NCI-H460 (cell line): ENCODE data around the gene DTNA. TPM values are rescaled to one million over a fixed set of nuclear protein-coding genes. Genes with fewer than 3 reads are reported as not detected.

Source experiments
- DNase-seq: peaks from one replicate; pipeline ENCODE4 v3.0.0-alpha.2; 2016; ENCODE audit warnings: low read depth; ENCODE audit errors: extremely low read depth
- total RNA-seq: library from RNA; depleted of rRNA; stranded (reverse); fragments of >200 nt; shearing (Covaris generic); gene quantifications from 2 replicates; pipeline ENCODE4 v1.2.3, GENCODE V29; 2014

DTNA gene
- total RNA-seq, 1 experiment from 2014 or later, result 6.3 TPM

DNA sequence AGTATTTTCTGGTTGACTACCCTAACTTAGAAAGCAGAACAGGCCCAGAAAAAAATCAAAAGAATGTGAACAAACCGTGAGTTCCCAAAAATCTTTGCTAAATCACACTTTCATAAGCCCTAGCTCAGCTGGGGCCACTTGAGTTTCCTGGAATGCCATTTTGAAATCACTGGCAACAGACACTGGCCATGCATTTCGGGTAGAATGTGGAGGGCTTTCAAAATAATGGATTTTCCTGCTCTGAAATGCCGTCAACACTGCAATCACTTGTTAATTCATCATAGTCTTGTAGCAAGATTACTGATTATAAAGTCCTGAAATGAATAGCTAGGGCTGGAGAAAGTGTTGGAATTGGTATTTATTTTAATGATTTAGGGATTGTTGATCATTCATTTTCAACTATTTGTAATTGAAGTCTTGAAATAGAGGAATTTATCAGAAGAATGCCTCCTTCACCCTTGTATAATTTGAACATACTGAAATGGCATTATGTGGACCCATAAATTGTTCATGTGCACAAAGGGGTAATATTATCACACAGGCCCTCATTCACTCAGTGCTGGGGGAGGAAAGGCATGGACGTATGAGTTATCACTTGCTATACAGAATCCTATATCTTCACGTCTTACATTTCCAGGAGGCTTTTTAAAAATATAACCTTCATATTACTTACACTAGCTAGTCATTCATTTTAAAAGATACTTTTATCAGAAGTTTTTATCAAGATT, 134.8 kb downstream of the DTNA start:
- DNase-seq, result no peak

GRCh38 chr18:34847408-34847807, 137.3 kb downstream of the DTNA start:
- no peak for DNase-seq

- no peak for DNase-seq
These were observed 138.1 kb downstream of the DTNA start for GRCh38 chr18:34848156-34848555.

- DNase-seq, result no peak
These were observed 138.6 kb downstream of the DTNA start for GRCh38 chr18:34848695-34849094.

DNA sequence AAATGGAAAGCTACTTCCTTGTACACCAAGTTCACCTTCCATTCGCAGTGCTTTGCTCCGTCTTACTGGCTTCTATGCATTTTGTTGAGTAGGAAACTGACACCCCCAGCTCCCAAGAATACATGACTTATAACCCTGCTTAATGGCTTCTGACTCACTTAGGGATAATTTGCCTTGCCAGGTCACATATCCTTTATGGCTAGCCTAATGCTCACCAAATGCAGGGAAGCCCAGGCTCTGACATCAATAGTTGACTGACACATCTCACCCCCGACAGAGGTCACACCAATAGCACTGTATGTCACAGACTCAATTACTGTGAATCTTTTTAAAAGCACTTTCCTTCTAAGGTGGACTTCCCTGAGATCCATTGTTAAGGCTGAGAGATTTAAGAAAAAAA, 147.2 kb downstream of the DTNA start:
- DNase-seq, result no peak

DNA sequence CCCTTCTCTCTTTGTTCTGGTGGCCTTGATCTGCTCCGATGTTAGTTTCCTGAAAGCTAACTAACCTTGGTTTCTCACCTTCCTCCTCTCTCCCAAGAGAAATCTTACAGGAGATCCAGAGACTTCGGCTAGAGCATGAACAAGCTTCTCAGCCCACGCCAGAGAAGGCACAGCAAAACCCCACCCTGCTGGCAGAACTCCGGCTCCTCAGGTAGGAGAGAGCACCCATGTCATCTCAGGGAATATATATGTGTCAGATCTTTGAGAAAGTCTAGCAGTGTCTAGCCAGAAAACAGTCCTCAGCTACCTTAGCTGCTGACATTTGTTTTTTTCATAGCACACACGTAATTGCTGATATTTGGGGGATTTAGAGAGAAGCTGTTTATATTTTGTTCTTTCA, 148.1 kb downstream of the DTNA start:
- DNase-seq, result no peak

DNA sequence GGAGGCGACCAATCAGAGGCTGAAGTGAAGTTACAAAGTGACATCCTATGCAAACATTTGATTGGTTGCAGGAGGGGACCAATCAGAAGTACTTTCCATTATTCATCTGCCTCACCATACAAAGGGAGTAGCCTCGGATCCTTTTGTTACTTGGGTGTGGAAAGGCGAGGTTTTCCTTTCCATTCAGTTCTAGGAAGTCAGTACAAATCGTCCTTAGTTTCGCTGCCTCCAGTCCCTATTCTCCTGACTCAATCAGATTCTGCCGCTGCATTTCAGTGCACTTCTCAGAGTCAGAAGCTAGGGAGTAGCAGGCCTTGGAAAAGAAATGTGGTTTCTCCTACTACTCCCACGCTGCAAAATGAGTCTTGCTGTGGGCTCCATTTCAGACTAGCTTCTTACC, 149.4 kb downstream of the DTNA start:
- DNase-seq, result no peak

GRCh38 chr18:34862561-34862960, 152.5 kb downstream of the DTNA start:
- DNase-seq, result no peak

GRCh38 chr18:34863702-34864101, 153.6 kb downstream of the DTNA start:
- no peak for DNase-seq

DNA sequence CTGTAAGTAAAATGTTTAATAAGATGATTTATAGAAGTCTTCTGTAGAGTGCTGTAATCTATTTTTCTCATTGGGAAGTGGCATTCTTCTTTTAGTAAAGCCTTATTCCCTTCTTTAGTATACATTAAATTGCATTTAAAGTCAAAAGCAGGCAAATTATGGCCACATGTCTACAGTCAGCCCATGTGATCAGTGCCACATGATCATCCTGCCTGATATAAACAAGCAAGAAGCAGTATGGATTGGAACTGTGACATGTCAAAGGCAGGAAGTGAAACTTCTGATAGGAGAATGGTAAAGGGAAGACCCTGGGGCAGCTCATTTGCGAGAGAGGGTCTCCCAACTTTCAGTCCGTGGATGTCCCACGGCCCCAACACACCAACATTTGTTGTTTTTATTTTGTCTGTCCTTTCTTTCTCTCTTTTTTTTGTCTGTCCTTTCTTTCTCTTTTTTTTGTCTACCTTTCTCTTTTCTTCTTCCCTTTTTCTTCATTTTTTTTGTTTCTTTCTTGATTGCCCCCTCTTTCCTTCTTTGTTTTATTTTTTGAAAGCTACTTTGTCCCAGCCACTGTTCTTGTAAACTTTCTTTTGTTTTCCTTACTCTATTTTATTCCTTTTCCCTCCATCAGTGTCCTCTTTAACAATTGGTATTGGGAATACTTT, 154.9 kb downstream of the DTNA start:
- no peak for DNase-seq

DNA sequence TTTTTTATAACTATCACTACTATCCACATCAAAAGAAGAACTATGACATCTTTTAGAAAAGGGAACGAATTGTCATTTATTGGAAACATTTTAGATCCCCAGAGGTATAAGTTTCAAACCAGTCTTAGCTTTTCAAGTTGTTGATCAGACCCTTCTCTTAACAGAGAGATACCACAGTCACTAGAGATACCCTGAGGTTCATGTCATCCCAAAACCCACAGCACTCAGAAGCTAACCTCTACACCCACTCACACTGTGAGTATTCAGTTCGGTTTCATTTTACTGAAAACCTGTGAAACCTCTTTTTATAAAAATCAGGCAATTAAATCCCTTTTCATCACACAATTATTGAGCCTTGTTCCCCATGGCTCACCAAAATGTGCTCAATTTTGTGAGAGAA, 156.2 kb downstream of the DTNA start:
- DNase-seq, result no peak

DNA sequence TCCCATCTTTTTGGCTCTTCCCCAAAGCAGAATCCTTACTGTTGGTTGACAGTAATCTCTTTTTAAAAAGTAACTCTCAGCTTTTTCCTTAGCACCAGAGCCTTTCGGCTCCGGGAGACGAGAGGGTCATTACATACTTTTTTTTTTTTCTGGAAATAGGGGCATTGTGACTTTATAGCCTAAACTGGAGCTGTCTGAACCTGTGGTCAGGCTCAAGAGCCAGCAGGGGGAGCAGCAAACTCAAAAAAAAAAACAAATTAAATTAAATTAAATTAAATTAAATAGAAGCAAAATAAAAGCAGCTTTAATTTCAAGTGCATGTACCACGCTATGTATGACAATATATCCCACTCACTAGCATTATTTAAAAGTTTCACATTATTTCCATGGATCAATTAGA, 156.6 kb downstream of the DTNA start:
- DNase-seq, result no peak

DNA sequence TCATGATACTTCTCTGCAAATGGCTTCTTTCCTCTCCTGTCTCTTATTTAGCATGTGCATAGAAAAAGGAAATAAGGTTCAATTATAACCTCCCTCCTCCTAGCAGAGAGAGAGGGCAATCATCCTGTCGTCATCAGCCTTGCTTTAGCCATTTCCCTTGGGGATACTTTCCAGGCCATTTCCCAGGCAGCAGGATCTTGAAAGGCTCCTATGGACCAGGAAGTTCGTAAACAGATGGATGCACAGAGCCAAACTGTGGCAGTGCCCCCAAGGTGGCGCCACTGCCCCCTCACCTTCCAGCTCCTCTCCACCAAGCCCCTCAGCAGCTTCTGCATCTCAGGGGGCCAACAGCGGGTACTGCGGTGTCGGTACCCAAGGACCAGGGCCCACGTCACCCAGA, 157.4 kb downstream of the DTNA start:
- DNase-seq, result no peak

GRCh38 chr18:34870555-34871310, 160.6 kb downstream of the DTNA start:
- DNase-seq, result no peak

DNA sequence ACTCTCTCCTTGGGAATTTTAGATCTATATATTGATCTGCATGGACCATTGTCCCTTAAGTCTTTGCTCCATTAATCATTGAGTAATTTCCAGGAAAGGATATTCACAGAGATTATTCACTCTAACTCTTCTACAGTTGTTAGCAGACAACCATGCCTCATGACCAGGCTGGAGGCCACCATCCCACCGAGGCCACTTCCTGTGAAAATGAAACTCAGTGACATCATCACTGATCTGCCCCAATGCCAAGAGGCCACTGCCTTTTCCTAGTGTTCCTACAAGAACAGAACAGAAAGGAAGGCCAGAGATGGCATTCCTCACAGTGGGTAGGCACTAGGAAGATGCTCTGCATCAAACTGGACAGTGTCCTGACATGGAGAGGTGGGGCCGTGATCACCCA, 161.3 kb downstream of the DTNA start:
- DNase-seq, result no peak

GRCh38 chr18:34872066-34872465, 162.0 kb downstream of the DTNA start:
- DNase-seq, result no peak

DNA sequence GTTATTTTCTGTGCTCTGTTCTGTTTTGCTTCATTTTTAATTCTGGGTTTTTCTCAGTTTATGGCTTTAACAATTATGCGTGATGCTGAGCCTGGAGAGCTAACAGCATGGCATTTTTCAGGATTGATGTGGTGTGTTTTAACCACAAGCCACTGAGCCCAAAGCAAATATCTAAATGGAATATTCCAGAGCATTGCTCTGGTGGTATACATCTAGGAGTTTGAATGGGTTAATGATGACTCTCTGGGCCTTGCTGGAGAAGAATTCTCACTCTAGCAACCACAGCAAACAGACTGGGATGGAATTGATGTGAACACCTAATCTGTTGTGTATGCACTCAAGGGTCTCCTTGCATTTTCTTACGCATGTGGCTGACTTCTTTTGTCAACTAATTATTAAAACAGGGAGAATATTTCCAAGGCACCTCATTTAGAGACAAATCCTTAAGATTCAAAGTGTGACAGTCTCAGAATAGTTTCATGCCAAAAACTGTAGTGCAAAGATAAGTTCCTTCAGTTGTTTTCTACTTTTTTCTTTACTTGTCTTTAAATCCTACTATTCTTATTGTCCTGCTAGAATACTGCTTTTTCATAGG, 164.0 kb downstream of the DTNA start:
- no peak for DNase-seq

DNA sequence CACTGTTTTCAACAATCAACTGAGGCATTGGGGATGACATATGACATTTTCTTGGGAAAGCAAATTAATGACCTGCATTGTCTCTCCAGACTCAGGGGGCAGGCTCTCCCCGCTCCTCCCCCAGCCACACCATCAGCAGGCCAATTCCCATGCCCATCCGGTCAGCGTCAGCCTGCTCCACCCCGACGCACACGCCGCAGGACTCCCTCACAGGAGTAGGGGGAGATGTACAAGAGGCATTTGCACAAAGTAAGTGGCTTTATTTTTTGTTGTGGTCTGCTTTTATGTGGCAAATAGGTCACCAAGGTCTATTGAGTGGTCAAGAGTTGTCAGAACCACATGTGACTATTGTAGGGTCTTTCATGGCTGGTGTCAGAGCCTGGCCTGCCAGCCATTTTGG, 165.1 kb downstream of the DTNA start:
- DNase-seq, result no peak

- DNase-seq, result no peak
These were observed 170.3 kb downstream of the DTNA start for GRCh38 chr18:34880403-34880802.

GRCh38 chr18:34880882-34881834, 171.1 kb downstream of the DTNA start:
- no peak for DNase-seq
